Activated CD8-positive, alpha-beta memory T cell treated with anti-CD3 and anti-CD28 coated beads for 48 hours (primary cell): Measurements from ENCODE around the gene SLC22A7.
"Not testable (repeated sequence)": the region's sequence is repeated elsewhere in the genome, so short reads cannot be mapped to it uniquely, and the experiment has no call there.

Experiments used
- DNase-seq, 3 experiments: peaks; one replicate each; pipeline ENCODE4 v3.0.0-alpha.2; 2020; ENCODE audit warnings: low read depth in 2 of 3, low spot score in 2 of 3

The SLC22A7 gene

DNA sequence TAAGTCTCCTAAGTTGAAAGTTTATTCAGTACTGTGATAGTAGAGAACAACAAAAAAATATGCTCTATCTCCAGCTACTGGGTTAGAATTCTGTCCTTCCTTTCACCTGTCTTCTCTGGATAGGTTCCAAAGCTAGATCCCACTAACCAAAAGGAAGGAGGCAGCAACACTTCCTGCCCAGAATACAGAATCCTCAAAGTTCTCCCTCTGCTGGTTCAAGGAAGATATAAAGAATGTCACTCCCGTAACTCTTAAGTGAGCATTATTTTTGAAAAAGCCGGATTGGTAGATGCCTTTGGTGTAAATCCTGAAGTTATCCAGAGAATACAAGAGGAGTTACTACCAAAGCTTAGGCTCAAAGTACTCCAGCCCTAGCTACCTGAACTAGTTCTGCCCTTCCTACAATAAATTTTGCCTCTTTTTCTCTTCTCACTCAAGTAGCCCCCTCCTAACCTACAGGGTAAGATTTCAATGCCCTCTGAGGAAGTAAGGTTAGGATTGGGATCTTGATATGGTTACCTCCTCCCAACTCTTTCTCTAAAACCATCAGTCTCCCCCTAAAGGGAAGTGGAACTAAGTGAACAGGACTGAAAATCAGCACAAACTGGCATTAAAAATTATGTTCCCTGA, 36.5 kb downstream of the SLC22A7 start:
- DNase-seq, result no peak

DNA sequence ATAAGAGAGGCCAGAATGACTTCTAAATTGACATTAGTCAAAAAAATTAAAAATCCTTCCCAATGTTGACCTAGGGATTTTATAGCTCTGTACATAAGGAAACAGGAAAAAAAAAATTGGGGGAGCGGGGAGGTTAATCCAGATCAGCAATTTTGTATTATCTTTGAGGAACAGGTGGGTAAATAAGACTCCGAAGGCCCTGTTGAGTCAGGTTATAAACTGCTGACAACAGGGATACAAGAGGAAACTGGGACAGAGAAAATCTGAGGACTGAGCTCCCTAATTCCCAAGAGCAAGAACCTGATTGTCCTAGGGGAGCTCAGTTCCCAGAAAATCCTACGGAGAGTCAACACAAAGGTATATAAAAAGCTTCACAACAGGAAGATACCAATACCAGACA, 37.4 kb downstream of the SLC22A7 start:
- DNase-seq, result no peak

DNA sequence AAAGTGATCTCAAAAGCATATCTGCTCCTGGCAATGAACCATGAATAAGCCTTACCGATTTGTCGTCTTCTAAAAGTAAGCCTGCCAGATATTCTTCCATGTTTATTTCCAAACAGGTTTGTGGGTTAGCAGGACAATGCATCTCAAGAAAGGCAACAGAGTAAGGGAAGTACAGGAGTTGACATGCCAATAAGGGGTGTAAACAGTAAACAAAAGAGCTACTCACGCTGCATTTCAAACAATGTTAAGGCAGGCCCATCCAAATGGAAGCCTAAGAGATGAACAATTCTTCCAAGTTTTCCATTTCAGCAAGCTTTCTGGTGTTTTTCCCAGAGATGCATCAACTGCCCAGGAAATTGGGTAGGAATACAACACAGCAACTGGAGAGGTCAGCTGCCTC, 38.3 kb downstream of the SLC22A7 start:
- no peak for DNase-seq

DNA sequence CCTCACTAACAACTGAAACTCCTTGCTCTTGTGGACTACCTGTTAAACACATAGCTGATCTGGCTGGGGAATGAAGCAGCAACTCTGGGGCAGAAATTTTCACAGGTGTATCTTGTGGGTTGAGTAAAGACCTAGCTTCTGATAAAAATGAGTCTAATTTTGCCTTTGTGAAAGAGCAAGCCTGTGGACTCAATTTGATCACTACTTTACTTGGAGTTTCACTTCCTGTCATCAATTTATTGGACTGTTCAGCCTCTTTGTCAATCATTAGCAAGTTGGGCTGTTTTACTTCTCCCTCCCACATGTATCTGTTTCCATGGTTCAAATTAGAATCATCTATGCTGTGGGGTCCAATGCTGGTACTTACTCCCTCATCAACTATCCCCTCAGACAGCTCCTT, 40.2 kb downstream of the SLC22A7 start:
- DNase-seq, result no peak

DNA sequence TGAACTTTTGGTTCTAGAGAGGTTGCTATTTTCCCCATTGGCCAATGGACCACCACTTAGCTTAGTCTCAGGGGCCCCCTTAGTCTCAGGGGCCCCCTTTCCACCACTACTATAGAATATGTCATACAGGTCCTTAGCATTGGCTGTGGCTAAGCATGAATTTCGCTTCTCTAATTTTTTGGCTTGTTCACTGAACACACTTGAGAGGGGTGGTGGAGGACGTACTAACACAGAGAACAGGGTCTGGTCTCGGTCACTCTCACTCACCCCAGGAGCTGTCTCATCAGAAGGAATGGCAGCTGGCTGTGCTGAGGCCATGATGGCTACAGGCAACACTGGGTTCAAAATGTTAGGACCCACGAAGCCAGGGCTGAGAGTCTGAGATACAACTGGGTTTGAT, 41.1 kb downstream of the SLC22A7 start:
- no peak for DNase-seq

DNA sequence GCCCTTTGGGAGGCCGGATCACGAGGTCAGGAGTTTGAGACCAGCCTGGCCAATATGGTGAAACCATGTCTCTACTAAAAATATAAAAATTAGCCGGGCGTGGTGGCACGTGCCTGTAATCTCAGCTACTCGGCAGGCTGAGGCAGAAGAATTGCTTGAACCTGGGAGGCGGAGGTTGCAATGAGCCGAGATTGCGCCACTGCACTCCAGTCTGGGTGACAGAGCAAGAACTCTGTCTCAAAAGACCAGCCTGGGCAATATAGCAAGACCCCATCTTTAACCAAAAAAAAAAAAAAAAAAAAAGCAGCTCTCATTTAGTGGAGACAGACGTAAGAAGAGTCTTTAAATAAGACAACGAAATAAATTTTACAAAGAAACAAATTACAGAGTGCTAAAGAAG, 48.2 kb downstream of the SLC22A7 start:
- DNase-seq, result not testable (repeated sequence)

DNA sequence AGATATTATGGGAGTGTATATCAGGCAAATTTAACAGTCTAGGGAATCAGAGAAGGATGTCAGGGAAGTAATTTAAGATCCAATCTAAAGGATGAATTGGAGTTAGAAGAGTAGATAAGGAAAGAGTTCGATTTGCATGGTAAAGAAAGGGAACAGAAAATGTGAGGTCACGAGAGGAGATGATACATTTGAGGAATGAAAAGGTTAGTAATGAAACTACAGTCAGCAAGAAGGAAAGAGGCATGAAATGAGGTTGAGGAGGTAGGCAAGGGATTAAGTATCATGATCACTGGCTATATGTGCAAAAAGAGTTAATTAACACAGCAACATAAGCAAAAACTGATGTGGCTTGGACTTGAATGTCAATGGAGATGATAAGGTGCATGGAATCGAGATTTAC, 49.0 kb downstream of the SLC22A7 start:
- DNase-seq, result no peak

DNA sequence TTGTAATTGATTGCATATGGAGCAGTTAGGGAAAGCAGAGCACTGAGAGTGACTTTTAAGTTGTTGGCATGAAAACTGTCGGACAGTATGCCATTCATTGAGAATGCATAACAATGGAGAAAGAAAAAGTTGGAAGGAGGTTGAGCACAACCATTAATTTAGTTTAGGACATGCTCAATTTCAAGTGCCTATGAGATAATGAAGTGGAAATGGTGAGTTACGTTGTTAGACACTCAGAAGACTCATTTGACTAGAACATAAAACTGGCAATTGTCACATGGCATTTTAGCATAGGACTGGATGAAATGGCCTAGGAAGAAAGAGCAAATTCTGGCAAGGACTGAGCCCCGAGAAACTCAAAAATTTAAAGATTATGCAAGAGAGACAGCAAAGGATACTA, 49.4 kb downstream of the SLC22A7 start:
- no peak for DNase-seq

DNA sequence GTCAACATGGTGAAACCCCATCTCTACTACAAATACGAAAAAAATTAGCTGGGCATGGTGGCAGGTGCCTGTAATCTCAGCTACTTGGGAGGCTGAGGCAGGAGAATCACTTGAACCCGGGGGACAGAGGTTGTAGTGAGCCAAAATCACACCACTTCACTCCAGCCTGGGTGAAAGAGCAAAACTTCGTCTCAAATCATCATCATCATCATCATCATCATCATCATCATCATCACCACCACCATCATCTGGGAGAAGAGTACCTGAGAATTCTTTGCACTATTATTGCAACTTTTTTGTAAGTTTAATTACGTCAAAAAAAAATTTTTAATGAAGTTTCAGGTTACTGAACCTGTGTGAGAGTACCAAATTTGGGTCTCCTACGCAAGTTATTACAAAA, 53.9 kb downstream of the SLC22A7 start:
- not testable (repeated sequence) for DNase-seq
